IMR-90 (cell line): Measurements from ENCODE around the gene MUC21.

ENCODE experiments used
- FOS ChIP-seq: fragments of 150-350 bp; IDR thresholded peaks from 2 replicates; pipeline ENCODE4 v1.6.1; 2016; ENCODE audit warnings: low read depth, low read length
- MAFK ChIP-seq: IDR thresholded peaks from 2 replicates; pipeline ENCODE4 v1.6.1; 2012; ENCODE audit warnings: low read depth, low read length, improper control_type of control experiment
- MAZ ChIP-seq: IDR thresholded peaks from 2 replicates; pipeline ENCODE4 v1.6.1; 2012; ENCODE audit warnings: low read depth, mild to moderate bottlenecking, low read length, improper control_type of control experiment, moderate library complexity, borderline replicate concordance
- MXI1 ChIP-seq: IDR thresholded peaks from 2 replicates; pipeline ENCODE4 v1.6.1; 2012; ENCODE audit warnings: low read depth, mild to moderate bottlenecking, low read length, moderate library complexity, borderline replicate concordance
- NFE2L2 ChIP-seq: fragments of 150-350 bp; IDR thresholded peaks from 2 replicates; pipeline ENCODE4 v1.6.1; 2016; ENCODE audit warnings: low read depth, mild to moderate bottlenecking, low read length
- POLR2A ChIP-seq: IDR thresholded peaks from 2 replicates; pipeline ENCODE4 v1.6.1; 2012; ENCODE audit warnings: mild to moderate bottlenecking, low read depth, low read length
- RAD21 ChIP-seq: IDR thresholded peaks from 2 replicates; pipeline ENCODE4 v1.6.1; 2012; ENCODE audit warnings: low read length, improper control_type of control experiment
- RFX5 ChIP-seq: IDR thresholded peaks from 2 replicates; pipeline ENCODE4 v1.8.0; 2012; ENCODE audit warnings: low read depth, mild to moderate bottlenecking, low read length, moderate library complexity
- SMC3 ChIP-seq: fragments of 150-350 bp; IDR thresholded peaks from 2 replicates; pipeline ENCODE4 v1.6.1; 2016; ENCODE audit warnings: low read depth, mild to moderate bottlenecking, antibody characterized with exemption, low read length, moderate library complexity
- TF ChIP-seq, protein P1 (sequence below): conservative IDR thresholded peaks from 2 replicates; pipeline ENCODE4 v1.5.1; 2012; ENCODE audit warnings: mild to moderate bottlenecking, low read depth, low read length, improper control_type of control experiment

DNA sequence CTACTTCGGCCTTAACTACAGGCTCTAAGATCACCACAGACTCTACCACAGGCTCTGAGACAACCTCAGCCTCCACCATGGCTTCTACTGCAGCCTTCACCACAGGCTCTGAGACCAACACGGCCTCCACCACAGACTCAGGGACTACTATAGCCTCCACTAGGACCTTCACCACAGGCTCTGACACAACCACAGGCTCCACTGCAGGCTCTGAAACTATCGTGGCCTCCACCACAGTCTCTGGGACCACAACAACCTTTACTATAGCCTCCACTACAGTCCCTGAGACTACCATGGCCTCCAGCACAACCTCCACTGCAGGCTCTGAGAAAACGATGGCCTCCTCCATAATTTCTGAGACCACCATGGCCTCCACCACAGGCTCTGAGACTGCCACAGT, 42.1 kb downstream of the MUC21 start:
- TF ChIP-seq, protein P1, sequence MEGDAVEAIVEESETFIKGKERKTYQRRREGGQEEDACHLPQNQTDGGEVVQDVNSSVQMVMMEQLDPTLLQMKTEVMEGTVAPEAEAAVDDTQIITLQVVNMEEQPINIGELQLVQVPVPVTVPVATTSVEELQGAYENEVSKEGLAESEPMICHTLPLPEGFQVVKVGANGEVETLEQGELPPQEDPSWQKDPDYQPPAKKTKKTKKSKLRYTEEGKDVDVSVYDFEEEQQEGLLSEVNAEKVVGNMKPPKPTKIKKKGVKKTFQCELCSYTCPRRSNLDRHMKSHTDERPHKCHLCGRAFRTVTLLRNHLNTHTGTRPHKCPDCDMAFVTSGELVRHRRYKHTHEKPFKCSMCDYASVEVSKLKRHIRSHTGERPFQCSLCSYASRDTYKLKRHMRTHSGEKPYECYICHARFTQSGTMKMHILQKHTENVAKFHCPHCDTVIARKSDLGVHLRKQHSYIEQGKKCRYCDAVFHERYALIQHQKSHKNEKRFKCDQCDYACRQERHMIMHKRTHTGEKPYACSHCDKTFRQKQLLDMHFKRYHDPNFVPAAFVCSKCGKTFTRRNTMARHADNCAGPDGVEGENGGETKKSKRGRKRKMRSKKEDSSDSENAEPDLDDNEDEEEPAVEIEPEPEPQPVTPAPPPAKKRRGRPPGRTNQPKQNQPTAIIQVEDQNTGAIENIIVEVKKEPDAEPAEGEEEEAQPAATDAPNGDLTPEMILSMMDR = no peak
- TF ChIP-seq MAFK (no peak), SMC3 (no peak), FOS (no peak), MXI1 (no peak), MAZ (no peak), POLR2A (no peak), RAD21 (no peak), NFE2L2 (no peak), RFX5 (no peak)
